GM13977 (cell line): ENCODE data around the gene HOXC11.

ENCODE experiments used
- DNase-seq: peaks from one replicate; pipeline ENCODE4 v3.0.0; 2012; ENCODE audit warnings: low spot score
- in situ Hi-C: fragments of 300-500 bp; cut with MboI; formaldehyde crosslinking; loops from one replicate; pipeline ENCODE4 v1.12.0; 2022; ENCODE audit warnings: low sequenced_read_pairs, low pct_unique_long_range_greater_than_20kb, mixed read lengths, inconsistent platforms; ENCODE audit not compliant: unreplicated experiment
- TF ChIP-seq, protein P1 (sequence below): IDR thresholded peaks from 2 replicates; pipeline ENCODE4 v1.5.1; 2012; ENCODE audit warnings: mild to moderate bottlenecking, control low read depth; ENCODE audit not compliant: insufficient read depth; ENCODE audit errors: extremely low read depth, missing control alignments

HOXC11 gene

GRCh38 chr12:53963005-53963404 is 9.9 kb upstream of the HOXC11 start:
- TF ChIP-seq, protein P1, sequence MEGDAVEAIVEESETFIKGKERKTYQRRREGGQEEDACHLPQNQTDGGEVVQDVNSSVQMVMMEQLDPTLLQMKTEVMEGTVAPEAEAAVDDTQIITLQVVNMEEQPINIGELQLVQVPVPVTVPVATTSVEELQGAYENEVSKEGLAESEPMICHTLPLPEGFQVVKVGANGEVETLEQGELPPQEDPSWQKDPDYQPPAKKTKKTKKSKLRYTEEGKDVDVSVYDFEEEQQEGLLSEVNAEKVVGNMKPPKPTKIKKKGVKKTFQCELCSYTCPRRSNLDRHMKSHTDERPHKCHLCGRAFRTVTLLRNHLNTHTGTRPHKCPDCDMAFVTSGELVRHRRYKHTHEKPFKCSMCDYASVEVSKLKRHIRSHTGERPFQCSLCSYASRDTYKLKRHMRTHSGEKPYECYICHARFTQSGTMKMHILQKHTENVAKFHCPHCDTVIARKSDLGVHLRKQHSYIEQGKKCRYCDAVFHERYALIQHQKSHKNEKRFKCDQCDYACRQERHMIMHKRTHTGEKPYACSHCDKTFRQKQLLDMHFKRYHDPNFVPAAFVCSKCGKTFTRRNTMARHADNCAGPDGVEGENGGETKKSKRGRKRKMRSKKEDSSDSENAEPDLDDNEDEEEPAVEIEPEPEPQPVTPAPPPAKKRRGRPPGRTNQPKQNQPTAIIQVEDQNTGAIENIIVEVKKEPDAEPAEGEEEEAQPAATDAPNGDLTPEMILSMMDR: no peak
- DNase-seq: no peak
- in situ Hi-C loops: no loop called here

DNA sequence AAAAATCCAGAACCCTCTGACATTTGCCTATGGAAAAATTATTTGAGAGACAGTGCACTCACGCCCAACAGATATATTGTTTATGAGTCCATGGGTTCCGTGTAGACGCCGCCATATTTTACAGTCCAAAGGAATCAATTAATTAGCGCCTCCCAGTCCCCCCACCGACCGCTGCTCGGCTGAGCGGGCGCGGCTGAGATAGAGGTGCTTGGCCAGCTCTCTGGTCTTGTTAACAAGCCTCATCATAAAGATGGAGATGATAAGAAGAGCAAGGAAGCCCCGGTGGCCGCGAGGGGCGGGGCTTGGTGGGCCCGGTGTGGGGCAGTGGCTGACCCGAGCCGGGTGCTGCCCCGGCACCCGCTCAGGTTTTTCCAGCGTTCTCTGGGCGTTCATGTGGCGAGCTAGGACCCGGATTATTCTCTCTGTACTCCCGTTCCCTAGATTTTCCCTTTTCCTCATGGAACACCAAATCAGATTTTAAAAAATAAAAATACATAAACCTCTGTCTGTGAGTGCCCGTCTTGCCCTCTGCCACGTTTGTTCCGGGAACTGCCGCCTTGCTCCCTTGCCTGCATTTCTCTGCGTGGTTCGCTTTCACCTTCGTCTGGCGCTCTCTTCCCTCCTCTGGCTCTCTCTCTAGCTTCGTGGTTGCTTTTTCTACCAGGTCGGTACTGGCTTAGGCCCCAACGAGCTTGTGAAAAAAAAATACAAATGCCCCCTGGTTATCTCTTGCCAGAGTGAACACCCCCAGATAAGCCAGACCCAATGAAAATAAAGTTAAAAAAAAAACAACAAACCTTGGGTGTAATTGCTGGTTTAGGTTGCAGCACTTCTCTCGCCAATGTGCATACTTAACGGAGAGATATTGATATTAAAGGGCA is 9.3 kb upstream of the HOXC11 start:
- no peak for DNase-seq
- TF ChIP-seq, protein P1: no peak
- in situ Hi-C loops: no loop called here

DNA sequence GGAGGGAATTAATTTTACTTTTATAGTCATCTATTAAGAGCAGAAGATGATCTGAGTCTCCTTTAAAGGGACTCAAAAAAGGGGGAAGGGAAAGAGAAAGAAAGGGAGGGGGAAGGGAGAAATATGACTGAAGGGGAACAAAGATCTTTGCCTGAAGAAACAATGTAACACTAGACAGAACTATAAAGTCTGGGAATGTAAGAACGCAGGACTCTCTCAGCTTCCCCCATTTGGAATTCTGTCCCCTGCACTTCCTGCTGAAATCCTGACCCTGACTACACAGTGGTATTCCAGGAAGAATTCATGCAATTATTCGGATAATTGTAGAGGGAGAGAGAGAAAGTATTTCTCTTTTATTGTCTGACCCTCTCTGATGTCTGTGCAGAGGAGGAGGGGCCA is 8.6 kb upstream of the HOXC11 start:
- DNase-seq: no peak
- TF ChIP-seq, protein P1: no peak
- in situ Hi-C loops: no loop called here

DNA sequence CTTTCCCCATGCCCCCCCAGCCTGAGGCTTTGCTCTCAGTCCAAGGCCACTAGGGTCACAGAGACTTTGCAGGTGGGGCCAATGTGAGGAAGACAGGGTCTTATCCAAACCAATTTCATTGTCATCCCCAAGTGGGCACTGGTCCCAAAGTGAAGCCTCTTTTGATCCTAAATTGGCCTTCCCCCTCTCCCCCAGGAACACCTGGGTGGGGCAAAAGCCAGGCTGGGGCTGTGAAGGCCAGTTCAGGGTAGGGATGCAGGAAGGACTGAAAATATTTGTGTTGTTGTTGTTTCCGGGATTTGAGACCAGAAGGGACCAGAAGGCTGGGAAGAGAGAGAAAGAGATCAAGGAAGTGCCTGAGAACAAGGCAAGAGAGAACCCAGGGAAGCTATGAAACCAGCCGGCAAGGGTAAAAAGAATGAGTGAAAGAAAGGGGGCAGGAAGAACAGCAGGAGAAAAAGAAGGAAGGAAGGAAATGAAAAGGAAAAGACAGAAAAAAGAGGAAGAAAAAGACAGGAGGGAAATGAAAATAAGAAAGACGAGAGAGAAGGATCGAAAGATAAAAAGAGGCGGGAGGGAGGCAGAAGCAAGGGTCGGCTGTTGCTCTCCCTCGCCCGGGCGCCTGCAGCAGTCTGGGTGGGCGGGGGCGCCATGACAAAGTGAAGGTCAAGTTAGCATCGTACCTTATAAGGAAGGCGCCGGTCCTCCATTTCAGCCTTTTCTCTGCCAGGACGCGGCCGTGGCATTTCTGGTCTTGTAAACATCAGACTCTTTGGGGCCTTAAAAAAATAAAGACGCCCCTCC is 7.4 kb upstream of the HOXC11 start:
- TF ChIP-seq, protein P1: no peak
- no peak for DNase-seq
- in situ Hi-C loops: no loop called here

DNA sequence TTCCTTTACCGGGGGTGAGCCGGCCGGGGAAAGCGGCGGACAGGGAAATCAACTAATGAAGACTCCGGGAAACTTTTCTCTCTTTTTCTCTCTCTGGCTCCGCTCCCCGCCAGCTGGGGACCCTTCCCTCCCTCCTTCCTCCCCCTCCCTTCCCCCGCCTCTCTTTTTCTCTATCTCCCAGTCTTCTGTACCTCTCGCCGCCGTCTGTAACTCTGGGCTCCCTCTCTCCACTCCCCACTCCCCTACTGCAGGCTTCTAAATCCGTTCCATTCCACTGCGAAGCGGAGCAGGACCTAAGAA is 6.9 kb upstream of the HOXC11 start:
- DNase-seq: no peak
- TF ChIP-seq, protein P1: no peak
- in situ Hi-C loops: no loop called here

DNA sequence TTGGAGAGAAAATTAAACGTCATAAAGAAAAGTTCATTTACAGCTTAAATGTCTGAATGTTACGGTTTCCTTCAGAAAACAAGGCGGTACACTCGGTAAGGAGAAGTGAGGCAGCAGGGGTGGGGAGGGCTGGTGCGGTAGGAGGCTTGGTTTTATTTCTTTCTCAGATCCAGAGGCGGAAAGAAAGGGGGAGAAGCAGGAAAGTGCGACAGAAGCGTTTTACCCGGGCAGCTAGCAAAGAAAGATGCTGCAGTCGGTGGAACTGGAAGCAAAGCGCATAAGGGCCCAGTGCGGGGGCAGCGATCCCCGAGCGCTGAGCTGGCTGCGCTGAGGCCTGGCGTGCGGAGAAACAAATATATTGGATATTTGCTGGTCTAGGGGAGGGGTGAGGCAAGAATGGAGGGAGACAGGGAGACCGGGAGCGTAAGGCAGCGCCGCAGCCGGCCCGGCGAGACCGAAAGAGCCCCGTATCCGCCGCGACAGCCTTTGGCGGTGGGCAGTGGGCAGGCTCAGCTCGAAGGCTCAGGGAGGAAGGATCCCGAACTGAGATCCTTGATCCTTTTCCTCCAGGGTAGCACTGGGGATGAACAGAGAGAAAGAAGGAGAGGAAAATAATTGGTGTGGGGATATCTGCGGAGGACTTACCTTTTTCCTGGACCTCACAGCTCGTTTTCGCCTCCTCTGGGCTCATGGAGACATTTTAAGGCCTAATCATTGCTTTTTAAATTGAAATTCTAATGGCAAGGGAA is 6.4 kb upstream of the HOXC11 start:
- TF ChIP-seq, protein P1: no peak
- in situ Hi-C loops: no loop called here
- DNase-seq: no peak
